Activated CD4-positive, alpha-beta T cell treated with anti-CD3 and anti-CD28 coated beads, Interleukin-2, amount 50 U/mL, for 1 hour (primary cell): ENCODE measurements around the gene RSPRY1.

ENCODE experiments used
- DNase-seq: peaks from one replicate; pipeline ENCODE4 v3.0.0-alpha.2; 2020

Gene RSPRY1

GRCh38 chr16:57185945-57186871, at the start of gene RSPRY1, which contains the start of gene PSME3IP1:
Gene RSPRY1, plus strand, starts transcription at chr16:57186329. Its CDS starts 18,330 bp downstream, at chr16:57204659.
Gene PSME3IP1, minus strand, starts transcription at chr16:57186039. Its CDS starts 12,185 bp downstream, at chr16:57173854.
- DNase-seq: peak; percentile 96

GRCh38 chr16:57137043-57137442, 49.1 kb upstream of the RSPRY1 start:
- DNase-seq: no peak

- DNase-seq: no peak
Observed at GRCh38 chr16:57137566-57138273, 48.4 kb upstream of the RSPRY1 start.

GRCh38 chr16:57138281-57138935, 47.7 kb upstream of the RSPRY1 start:
- no peak for DNase-seq

GRCh38 chr16:57140931-57141668, 45.0 kb upstream of the RSPRY1 start:
- no peak for DNase-seq

GRCh38 chr16:57141822-57142631, 44.1 kb upstream of the RSPRY1 start:
- DNase-seq: peak; percentile 10

- no peak for DNase-seq
Observed at GRCh38 chr16:57143149-57143921, 42.8 kb upstream of the RSPRY1 start.

- DNase-seq: no peak
Observed at GRCh38 chr16:57144027-57144426, 42.1 kb upstream of the RSPRY1 start.

GRCh38 chr16:57145046-57146021, 40.8 kb upstream of the RSPRY1 start:
- DNase-seq: no peak

- no peak for DNase-seq
Observed at GRCh38 chr16:57146040-57146647, 40.0 kb upstream of the RSPRY1 start.

GRCh38 chr16:57146735-57147134, 39.4 kb upstream of the RSPRY1 start:
- no peak for DNase-seq

- DNase-seq: no peak
Observed at GRCh38 chr16:57147381-57148221, 38.5 kb upstream of the RSPRY1 start.

GRCh38 chr16:57148481-57148880, 37.6 kb upstream of the RSPRY1 start:
- DNase-seq: no peak

- DNase-seq: no peak
Observed at GRCh38 chr16:57149391-57149790, 36.7 kb upstream of the RSPRY1 start.

GRCh38 chr16:57150682-57151330, 35.3 kb upstream of the RSPRY1 start:
- DNase-seq: no peak

GRCh38 chr16:57151369-57151768, 34.8 kb upstream of the RSPRY1 start:
- no peak for DNase-seq
